HG03060 (cell line): Measurements from ENCODE around the gene CDK5R2.

Experiments
- ATAC-seq: cut with Tn5 transposase; IDR thresholded peaks from one replicate; pipeline ENCODE4 v1.9.1; 2021; ENCODE audit warnings: low read depth, moderate number of reproducible peaks; ENCODE audit not compliant: unreplicated experiment

The CDK5R2 gene

GRCh38 chr2:219001577-219002394 is 42.3 kb downstream of the CDK5R2 start:
- no peak for ATAC-seq

- no peak for ATAC-seq
Observed at GRCh38 chr2:219002395-219003266, 43.2 kb downstream of the CDK5R2 start.

- ATAC-seq, result no peak
Observed at GRCh38 chr2:219003267-219003634, 43.8 kb downstream of the CDK5R2 start.

GRCh38 chr2:219003979-219004378 is 44.5 kb downstream of the CDK5R2 start:
- ATAC-seq, result no peak

- no peak for ATAC-seq
Observed at GRCh38 chr2:219009294-219009693, 49.8 kb downstream of the CDK5R2 start.

GRCh38 chr2:219010162-219010756 is 50.8 kb downstream of the CDK5R2 start:
- ATAC-seq, result no peak

GRCh38 chr2:219010873-219011272 is 51.4 kb downstream of the CDK5R2 start:
- ATAC-seq, result no peak
